ENCODE data around the gene DYNC1LI1.

Gene DYNC1LI1

GRCh38 chr3:32596909-32597369, 26.3 kb upstream of the DYNC1LI1 start:
- DNase-seq (ENCODE audit: low read depth), result no peak

DNA sequence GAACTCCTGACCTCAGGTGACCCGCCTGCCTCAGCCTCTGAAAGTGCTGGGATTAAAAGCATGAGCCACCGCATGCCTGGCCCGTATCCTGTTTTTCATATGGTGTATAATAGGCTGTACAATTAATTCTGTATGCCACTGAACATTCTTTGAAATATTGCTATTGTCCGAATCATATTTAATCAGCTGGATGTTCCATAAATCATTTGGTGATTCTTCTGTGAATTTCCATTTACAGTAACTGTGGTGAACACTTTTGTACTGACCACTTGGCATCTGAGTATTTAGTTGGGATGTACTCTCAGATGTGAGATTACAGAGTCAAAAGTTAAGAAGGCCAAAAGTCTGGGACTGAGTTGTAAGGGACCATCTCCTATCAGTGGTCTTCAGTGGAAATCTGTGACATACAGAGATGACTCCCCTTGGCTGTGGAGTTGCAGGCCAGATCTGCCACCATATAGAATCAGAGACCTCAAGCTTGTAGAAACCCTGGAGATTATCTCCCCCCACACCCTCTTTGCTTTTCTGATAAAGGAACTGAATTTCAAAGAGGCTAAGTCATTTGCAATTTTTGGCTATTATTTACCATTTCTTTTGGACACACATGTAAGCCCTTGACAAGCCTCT, 25.7 kb upstream of the DYNC1LI1 start:
- DNase-seq (ENCODE audit: low read depth), result no peak
- H3K4me3 ChIP-seq (ENCODE audit: control insufficient read depth, low read depth, low read length), result no peak overlapping the region
- TF ChIP-seq CTCF (IDR thresholded peaks at IDR 0.05; ENCODE audit: control insufficient read depth, insufficient read depth, low read depth, low read length, missing control alignments), result no peak

More at GRCh38 chr3:32596909-32597369, 26.3 kb upstream of the DYNC1LI1 start:
- TF ChIP-seq CTCF (IDR thresholded peaks at IDR 0.05; ENCODE audit: control insufficient read depth, insufficient read depth, low read depth, low read length, missing control alignments), result no peak
- no peak overlapping the region for H3K4me3 ChIP-seq (ENCODE audit: control insufficient read depth, low read depth, low read length)

- H3K4me3 ChIP-seq (ENCODE audit: control insufficient read depth, low read depth, low read length), result no peak overlapping the region
- DNase-seq (ENCODE audit: low read depth), result no peak
- TF ChIP-seq CTCF (IDR thresholded peaks at IDR 0.05; ENCODE audit: control insufficient read depth, insufficient read depth, low read depth, low read length, missing control alignments), result no peak
These were observed 24.7 kb upstream of the DYNC1LI1 start for GRCh38 chr3:32595323-32595722.

DNA sequence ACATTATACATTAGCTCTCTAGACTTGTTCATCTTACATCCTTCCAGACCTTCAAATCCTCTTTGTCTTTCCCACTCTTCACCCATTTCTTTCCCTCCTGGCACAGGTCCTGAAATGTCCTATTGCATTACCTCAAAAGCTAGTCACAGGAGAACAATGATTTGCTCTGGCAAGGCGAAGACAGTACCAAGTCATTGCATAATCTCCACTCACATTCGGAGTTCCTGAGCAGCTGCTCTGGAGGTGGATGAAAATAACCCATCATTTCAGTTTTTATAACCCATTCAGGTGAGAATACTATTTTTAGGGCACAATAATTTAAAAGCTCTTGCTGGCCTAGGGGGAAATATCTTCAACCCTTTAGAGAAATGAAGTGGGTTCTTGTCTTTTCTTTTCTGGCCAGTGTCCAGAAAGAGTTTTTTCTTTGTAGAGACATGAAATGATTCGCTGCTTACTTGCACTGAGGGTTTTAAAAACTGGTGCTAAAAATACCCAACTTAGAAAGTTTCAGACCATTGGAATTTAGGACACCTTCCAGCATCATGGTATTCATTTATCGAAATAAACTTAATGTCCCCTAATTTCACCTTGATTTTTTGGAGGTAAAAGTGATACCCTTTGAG, 23.4 kb upstream of the DYNC1LI1 start:
- DNase-seq (ENCODE audit: low read depth), result peak; percentile 14
- TF ChIP-seq CTCF (IDR thresholded peaks at IDR 0.05; ENCODE audit: control insufficient read depth, insufficient read depth, low read depth, low read length, missing control alignments), result no peak
- no peak overlapping the region for H3K4me3 ChIP-seq (ENCODE audit: control insufficient read depth, low read depth, low read length)

GRCh38 chr3:32592696-32593353, 22.2 kb upstream of the DYNC1LI1 start:
- TF ChIP-seq CTCF (IDR thresholded peaks at IDR 0.05; ENCODE audit: control insufficient read depth, insufficient read depth, low read depth, low read length, missing control alignments), result no peak
- DNase-seq (ENCODE audit: low read depth), result no peak
- no peak overlapping the region for H3K4me3 ChIP-seq (ENCODE audit: control insufficient read depth, low read depth, low read length)

GRCh38 chr3:32592011-32592410, 21.4 kb upstream of the DYNC1LI1 start:
- H3K4me3 ChIP-seq (ENCODE audit: control insufficient read depth, low read depth, low read length), result no peak overlapping the region
- TF ChIP-seq CTCF (IDR thresholded peaks at IDR 0.05; ENCODE audit: control insufficient read depth, insufficient read depth, low read depth, low read length, missing control alignments), result no peak

More at GRCh38 chr3:32592011-32592410, 21.4 kb upstream of the DYNC1LI1 start:
- DNase-seq (ENCODE audit: low read depth), result no peak

All from AG09309 (cell line).